ENCODE data around the gene TIMM17B. TPM values are rescaled to one million over a fixed set of nuclear protein-coding genes. Genes with fewer than 3 reads are reported as not detected.
"Not testable (repeated sequence)": the region's sequence is repeated elsewhere in the genome, so short reads cannot be mapped to it uniquely, and the experiment has no call there.

Gene TIMM17B
- total RNA-seq, 2 experiments from 2014 or later: 83.8 to 86.6 TPM

DNA sequence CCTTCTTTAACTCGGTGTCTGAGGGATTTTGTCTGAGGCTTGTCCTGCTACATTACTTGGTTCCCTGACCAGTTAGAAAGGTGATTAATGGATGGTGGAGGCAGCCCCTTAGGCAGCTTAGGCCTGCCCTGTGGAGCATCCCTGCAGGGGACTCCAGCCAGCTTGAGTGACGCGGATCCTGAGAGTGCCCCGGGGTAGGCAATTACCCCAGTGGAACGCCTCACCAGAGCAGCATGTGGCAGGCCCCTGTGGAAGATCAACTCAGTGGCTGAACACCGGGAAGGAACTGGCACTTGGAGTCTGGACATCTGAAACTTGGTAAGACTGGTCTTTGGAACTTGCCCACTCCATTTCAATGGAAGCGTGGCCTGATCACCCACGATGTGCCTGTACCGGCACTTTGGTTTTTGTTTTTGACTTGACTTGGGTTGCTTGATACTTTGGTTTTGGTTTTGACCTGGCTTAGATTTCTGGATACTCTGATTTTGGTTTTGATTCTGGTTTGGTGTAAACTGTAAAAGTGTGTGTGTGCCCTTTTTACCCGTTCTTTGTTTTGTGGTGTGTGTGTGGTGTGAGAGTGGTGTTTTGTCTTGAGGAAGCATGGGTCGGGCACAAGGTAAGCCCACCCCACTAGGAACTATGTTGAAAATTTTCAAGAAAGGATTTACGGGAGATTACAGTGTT lies 43.3 kb downstream of the TIMM17B start:
- DNase-seq; POLR2A ChIA-PET; intact Hi-C loops (cut with micrococcal nuclease); H3K9me3 Mint-ChIP-seq; H3K27ac Mint-ChIP-seq; H3K36me3 Mint-ChIP-seq; H3K4me1 Mint-ChIP-seq (ENCODE audit: low read depth); H3K4me3 Mint-ChIP-seq; H3K27me3 Mint-ChIP-seq: not testable (repeated sequence)
- CTCF ChIA-PET: interaction anchor here (0.6 kb wide), 1 partner anchor 13 kb away, joined by 3 read pairs; no protein-coding TSS in a partner anchor

DNA sequence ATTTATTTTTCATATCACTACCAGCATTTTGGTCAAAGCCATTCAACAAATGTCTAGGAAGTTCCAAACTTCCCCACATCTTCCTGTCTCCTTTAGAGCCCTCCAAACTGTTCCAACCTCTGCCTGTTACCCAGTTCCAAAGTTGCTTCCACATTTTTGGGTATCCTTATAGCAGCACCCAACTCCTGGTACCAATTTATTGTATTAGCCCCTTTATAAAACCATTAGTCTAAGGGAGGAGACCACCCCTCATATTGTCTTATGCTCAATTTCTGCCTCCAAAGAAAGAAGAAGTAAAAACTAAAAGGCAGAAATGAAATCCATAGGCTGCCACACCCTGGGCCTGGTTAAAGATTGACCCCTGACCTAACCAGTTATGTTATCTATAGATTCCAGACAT lies 44.1 kb downstream of the TIMM17B start:
- POLR2A ChIA-PET; H3K9me3 Mint-ChIP-seq; H3K36me3 Mint-ChIP-seq; H3K27me3 Mint-ChIP-seq; DNase-seq; H3K4me1 Mint-ChIP-seq (ENCODE audit: low read depth); intact Hi-C loops (cut with micrococcal nuclease); H3K4me3 Mint-ChIP-seq; H3K27ac Mint-ChIP-seq: not testable (repeated sequence)
- CTCF ChIA-PET: interaction anchor here (0.8 kb wide), 1 partner anchor 382 kb away, joined by 3 read pairs; no protein-coding TSS in a partner anchor

DNA sequence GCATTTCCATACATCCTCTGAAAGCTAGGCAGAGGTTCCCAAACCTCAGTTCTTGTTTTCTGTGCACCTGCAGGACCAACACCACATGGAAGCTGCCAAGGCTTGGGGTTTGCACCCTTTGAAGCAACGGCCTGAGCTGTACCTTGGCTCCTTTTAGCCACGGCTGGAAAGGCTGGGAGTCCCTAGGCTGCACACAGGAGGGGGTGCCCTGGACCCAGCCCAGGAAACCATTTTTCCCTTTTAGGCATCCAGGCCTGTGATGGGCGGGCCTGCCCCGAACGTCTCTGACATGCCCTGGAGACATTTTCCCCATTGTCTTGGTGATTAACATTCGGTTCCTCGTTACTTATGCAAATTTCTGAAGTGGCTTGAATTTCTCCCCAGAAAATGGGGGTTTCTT lies 44.7 kb downstream of the TIMM17B start:
- H3K27ac Mint-ChIP-seq: no peak overlapping the region
- intact Hi-C loops (cut with micrococcal nuclease): no loop called here
- no peaks in the 10 kb centered on the region for H3K9me3 Mint-ChIP-seq
- CTCF ChIA-PET: interaction anchor here (0.6 to 0.8 kb wide), 2 partner anchors 138 to 382 kb away, joined by 3 read pairs; no protein-coding TSS in a partner anchor
- no peak overlapping the region for H3K4me3 Mint-ChIP-seq
- POLR2A ChIA-PET: no interaction called here
- H3K36me3 Mint-ChIP-seq: no peaks in the 10 kb centered on the region
- DNase-seq: no peak
- peaks cover 8% of the 10 kb centered on the region for H3K4me1 Mint-ChIP-seq (ENCODE audit: low read depth)
- peaks cover 4% of the 10 kb centered on the region for H3K27me3 Mint-ChIP-seq

DNA sequence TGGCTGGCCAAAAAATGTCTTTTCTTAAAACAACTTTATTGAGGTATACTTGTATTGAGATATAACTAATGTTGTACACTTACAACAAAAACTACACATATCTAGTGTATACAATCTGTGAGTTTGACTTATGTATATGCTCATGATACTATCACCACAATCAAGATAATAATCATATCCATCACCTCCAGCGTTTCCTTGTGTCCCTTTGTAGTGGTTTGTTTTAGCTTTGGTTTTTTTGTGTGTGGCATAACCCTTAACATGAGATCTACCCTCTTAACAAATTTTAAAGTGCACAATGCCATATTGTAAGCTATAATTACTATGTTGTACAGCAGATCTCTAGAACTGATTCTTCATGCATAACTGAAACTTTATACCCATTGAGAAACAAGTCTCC lies 48.7 kb downstream of the TIMM17B start:
- no peak overlapping the region for H3K4me3 Mint-ChIP-seq
- peaks cover 2% of the 10 kb centered on the region for H3K27me3 Mint-ChIP-seq
- POLR2A ChIA-PET: no interaction called here
- H3K27ac Mint-ChIP-seq: no peak overlapping the region
- DNase-seq: no peak
- H3K4me1 Mint-ChIP-seq (ENCODE audit: low read depth): peaks cover 5% of the 10 kb centered on the region
- H3K36me3 Mint-ChIP-seq: no peaks in the 10 kb centered on the region
- CTCF ChIA-PET: no interaction called here
- H3K9me3 Mint-ChIP-seq: no peaks in the 10 kb centered on the region
- intact Hi-C loops (cut with micrococcal nuclease): no loop called here

Other genes starting within 250 kb of the TIMM17B start
- 10 to 100 TPM; 95.2 to 99.6 TPM for gene WAS, start 214.0 kb downstream of the TIMM17B start, total RNA-seq
- gene SUV39H1, start 201.0 kb downstream of the TIMM17B start, total RNA-seq: 10 to 100 TPM; 32.3 to 35.6 TPM
- not detected for gene GLOD5, start 136.0 kb downstream of the TIMM17B start, total RNA-seq
- gene GATA1, start 111.2 kb downstream of the TIMM17B start, total RNA-seq: not detected
- 10 to 100 TPM; 71.8 to 81.9 TPM for gene HDAC6, start 95.7 kb downstream of the TIMM17B start, total RNA-seq
- not detected for gene ERAS, start 71.3 kb downstream of the TIMM17B start, total RNA-seq
- 1 to 10 TPM; 2.7 to 2.8 TPM for gene PCSK1N, start 62.2 kb downstream of the TIMM17B start, total RNA-seq
- gene PQBP1, start 162 bp upstream of the TIMM17B start, total RNA-seq: 10 to 100 TPM; 85.0 to 85.5 TPM
- gene SLC35A2, start 13.9 kb upstream of the TIMM17B start, total RNA-seq: 10 to 100 TPM; 16.9 to 19.2 TPM
- gene PIM2, start 21.3 kb upstream of the TIMM17B start, total RNA-seq: 100 to 1,000 TPM; 386 to 401 TPM
- gene OTUD5, start 59.8 kb upstream of the TIMM17B start, total RNA-seq: 10 to 100 TPM; 83.4 to 85.4 TPM
- gene KCND1, start 74.1 kb upstream of the TIMM17B start, total RNA-seq: 1 to 10 TPM; 2.4 to 2.5 TPM
- gene GRIPAP1, start 104.5 kb upstream of the TIMM17B start, total RNA-seq: 10 to 100 TPM; 76.1 to 78.4 TPM
- gene TFE3, start 145.6 kb upstream of the TIMM17B start, total RNA-seq: 10 to 100 TPM; 29.0 to 29.1 TPM
- gene CCDC120, start 161.2 kb upstream of the TIMM17B start, total RNA-seq: 1 to 10 TPM; 2.7 to 3.6 TPM
- 10 to 100 TPM; 13.2 TPM for gene PRAF2, start 176.2 kb upstream of the TIMM17B start, total RNA-seq
- 10 to 100 TPM; 23.3 to 28.9 TPM for gene WDR45, start 182.1 kb upstream of the TIMM17B start, total RNA-seq
- gene GPKOW, start 226.0 kb upstream of the TIMM17B start, total RNA-seq: 10 to 100 TPM; 22.0 to 22.6 TPM

Data from activated CD4-positive, alpha-beta memory T cell treated with anti-CD3 and anti-CD28 coated beads for 36 hours (primary cell).